Measurements from ENCODE around the gene PSG7.
"Not testable (repeated sequence)": the region's sequence is repeated elsewhere in the genome, so short reads cannot be mapped to it uniquely, and the experiment has no call there.

The PSG7 gene

GRCh38 chr19:42906162-42906561 is 30.8 kb downstream of the PSG7 start:
- H3K9ac ChIP-seq (ENCODE audit: low read length); H3K4me2 ChIP-seq (ENCODE audit: low read length); H3K4me3 ChIP-seq (ENCODE audit: low read depth, low read length, poor library complexity, severe bottlenecking); H3K9me3 ChIP-seq (ENCODE audit: low read length); H3K27me3 ChIP-seq (ENCODE audit: insufficient read depth, low read length); H3K36me3 ChIP-seq (ENCODE audit: insufficient read depth, low read length); H4K20me1 ChIP-seq (ENCODE audit: insufficient read depth, low read length); H3K79me2 ChIP-seq (ENCODE audit: insufficient read depth, low read length); H3K4me1 ChIP-seq (ENCODE audit: insufficient read depth, low read length, severe bottlenecking); H3K9me2 ChIP-seq (ENCODE audit: low read depth, low read length); H2AFZ ChIP-seq (ENCODE audit: low read length); H3K27ac ChIP-seq (ENCODE audit: low read depth, low read length, poor library complexity, severe bottlenecking); H3F3A ChIP-seq (ENCODE audit: insufficient read depth, low read length): not testable (repeated sequence)

DNA sequence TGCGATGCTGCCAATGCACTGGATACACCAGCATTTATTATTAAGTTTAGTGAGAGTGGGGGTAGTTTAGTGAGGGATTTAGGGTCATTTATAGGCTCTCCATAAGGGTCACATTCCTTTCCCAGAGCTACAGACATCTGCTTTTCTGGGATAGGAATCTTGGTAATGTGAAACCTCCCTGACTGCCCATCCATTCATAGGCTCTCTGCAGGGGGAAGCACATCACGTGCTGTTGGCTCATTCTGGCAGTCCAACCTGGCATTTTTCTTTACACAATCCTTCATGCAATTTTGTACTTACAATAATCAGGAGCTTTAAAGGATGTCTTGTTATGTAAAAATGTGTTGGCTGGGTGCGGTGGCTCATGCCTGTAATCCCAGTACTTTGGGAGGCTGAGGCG is 36.4 kb downstream of the PSG7 start:
- not testable (repeated sequence) for H3K36me3 ChIP-seq (ENCODE audit: insufficient read depth, low read length); H4K20me1 ChIP-seq (ENCODE audit: insufficient read depth, low read length); H3K9me2 ChIP-seq (ENCODE audit: low read depth, low read length); H3K27me3 ChIP-seq (ENCODE audit: insufficient read depth, low read length); H3K4me1 ChIP-seq (ENCODE audit: insufficient read depth, low read length, severe bottlenecking); H3K9ac ChIP-seq (ENCODE audit: low read length); H2AFZ ChIP-seq (ENCODE audit: low read length); H3K9me3 ChIP-seq (ENCODE audit: low read length); H3K27ac ChIP-seq (ENCODE audit: low read depth, low read length, poor library complexity, severe bottlenecking); H3K4me2 ChIP-seq (ENCODE audit: low read length); H3K4me3 ChIP-seq (ENCODE audit: low read depth, low read length, poor library complexity, severe bottlenecking); H3F3A ChIP-seq (ENCODE audit: insufficient read depth, low read length); H3K79me2 ChIP-seq (ENCODE audit: insufficient read depth, low read length)

DNA sequence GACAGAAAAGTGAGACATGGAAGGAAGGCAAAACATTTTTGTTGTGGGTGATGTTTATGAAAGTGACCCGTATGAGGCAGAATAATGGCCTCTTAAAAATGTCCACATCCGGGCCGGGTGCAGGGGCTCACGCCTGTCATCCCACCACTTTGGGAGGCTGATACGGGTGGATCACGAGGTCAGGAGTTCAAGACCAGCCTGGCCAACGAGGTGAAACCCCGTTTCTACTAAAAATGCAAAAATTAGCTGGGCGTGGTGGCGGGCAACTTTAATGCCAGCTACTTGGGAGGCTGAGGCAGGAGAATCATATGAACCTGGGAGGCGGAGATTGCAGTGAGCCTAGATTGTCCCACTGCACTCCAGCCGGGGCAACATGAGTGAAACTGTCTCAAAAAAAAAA is 37.3 kb downstream of the PSG7 start:
- not testable (repeated sequence) for H3K27me3 ChIP-seq (ENCODE audit: insufficient read depth, low read length); H3K9me2 ChIP-seq (ENCODE audit: low read depth, low read length); H3K9ac ChIP-seq (ENCODE audit: low read length); H3K4me3 ChIP-seq (ENCODE audit: low read depth, low read length, poor library complexity, severe bottlenecking); H2AFZ ChIP-seq (ENCODE audit: low read length); H3K4me2 ChIP-seq (ENCODE audit: low read length); H3K36me3 ChIP-seq (ENCODE audit: insufficient read depth, low read length); H3K27ac ChIP-seq (ENCODE audit: low read depth, low read length, poor library complexity, severe bottlenecking); H3K4me1 ChIP-seq (ENCODE audit: insufficient read depth, low read length, severe bottlenecking); H3K79me2 ChIP-seq (ENCODE audit: insufficient read depth, low read length); H3F3A ChIP-seq (ENCODE audit: insufficient read depth, low read length); H4K20me1 ChIP-seq (ENCODE audit: insufficient read depth, low read length); H3K9me3 ChIP-seq (ENCODE audit: low read length)

- not testable (repeated sequence) for H3K9me2 ChIP-seq (ENCODE audit: low read depth, low read length); H4K20me1 ChIP-seq (ENCODE audit: insufficient read depth, low read length); H3K4me1 ChIP-seq (ENCODE audit: insufficient read depth, low read length, severe bottlenecking); H3K9me3 ChIP-seq (ENCODE audit: low read length); H3K79me2 ChIP-seq (ENCODE audit: insufficient read depth, low read length); H3K27me3 ChIP-seq (ENCODE audit: insufficient read depth, low read length); H3K4me2 ChIP-seq (ENCODE audit: low read length); H3F3A ChIP-seq (ENCODE audit: insufficient read depth, low read length); H3K4me3 ChIP-seq (ENCODE audit: low read depth, low read length, poor library complexity, severe bottlenecking); H3K36me3 ChIP-seq (ENCODE audit: insufficient read depth, low read length); H3K9ac ChIP-seq (ENCODE audit: low read length); H2AFZ ChIP-seq (ENCODE audit: low read length); H3K27ac ChIP-seq (ENCODE audit: low read depth, low read length, poor library complexity, severe bottlenecking)
Measured at GRCh38 chr19:42899110-42899509, 37.9 kb downstream of the PSG7 start.

DNA sequence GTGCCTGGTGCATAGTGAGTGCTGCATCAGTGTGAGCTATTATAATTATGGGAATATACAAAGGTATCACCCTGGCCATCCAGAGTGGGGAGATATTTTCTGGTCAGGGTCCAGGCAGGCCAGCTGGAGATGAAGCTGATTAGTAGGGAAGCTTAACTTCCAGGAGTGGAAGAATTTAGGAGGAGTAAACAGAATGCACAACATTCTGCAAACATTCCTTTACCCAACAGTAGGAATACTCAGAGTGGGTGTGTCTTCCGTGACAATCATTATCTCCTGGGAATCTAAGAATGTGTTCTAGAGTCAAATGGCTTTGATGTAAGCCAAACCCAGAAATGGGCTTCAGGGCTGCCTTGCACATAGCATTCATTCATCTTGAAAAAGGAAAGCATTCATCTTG is 38.4 kb downstream of the PSG7 start:
- H3K27ac ChIP-seq (ENCODE audit: low read depth, low read length, poor library complexity, severe bottlenecking); H3K9me3 ChIP-seq (ENCODE audit: low read length); H2AFZ ChIP-seq (ENCODE audit: low read length); H3K9me2 ChIP-seq (ENCODE audit: low read depth, low read length); H3K9ac ChIP-seq (ENCODE audit: low read length); H4K20me1 ChIP-seq (ENCODE audit: insufficient read depth, low read length); H3K4me1 ChIP-seq (ENCODE audit: insufficient read depth, low read length, severe bottlenecking); H3F3A ChIP-seq (ENCODE audit: insufficient read depth, low read length); H3K79me2 ChIP-seq (ENCODE audit: insufficient read depth, low read length); H3K36me3 ChIP-seq (ENCODE audit: insufficient read depth, low read length); H3K4me3 ChIP-seq (ENCODE audit: low read depth, low read length, poor library complexity, severe bottlenecking); H3K4me2 ChIP-seq (ENCODE audit: low read length); H3K27me3 ChIP-seq (ENCODE audit: insufficient read depth, low read length): not testable (repeated sequence)

GRCh38 chr19:42897729-42898128 is 39.3 kb downstream of the PSG7 start:
- H3K4me2 ChIP-seq (ENCODE audit: low read length); H3K9ac ChIP-seq (ENCODE audit: low read length); H3K27me3 ChIP-seq (ENCODE audit: insufficient read depth, low read length); H3K36me3 ChIP-seq (ENCODE audit: insufficient read depth, low read length); H3F3A ChIP-seq (ENCODE audit: insufficient read depth, low read length); H3K9me2 ChIP-seq (ENCODE audit: low read depth, low read length); H3K27ac ChIP-seq (ENCODE audit: low read depth, low read length, poor library complexity, severe bottlenecking); H3K4me1 ChIP-seq (ENCODE audit: insufficient read depth, low read length, severe bottlenecking); H2AFZ ChIP-seq (ENCODE audit: low read length); H3K79me2 ChIP-seq (ENCODE audit: insufficient read depth, low read length); H4K20me1 ChIP-seq (ENCODE audit: insufficient read depth, low read length); H3K4me3 ChIP-seq (ENCODE audit: low read depth, low read length, poor library complexity, severe bottlenecking); H3K9me3 ChIP-seq (ENCODE audit: low read length): not testable (repeated sequence)

DNA sequence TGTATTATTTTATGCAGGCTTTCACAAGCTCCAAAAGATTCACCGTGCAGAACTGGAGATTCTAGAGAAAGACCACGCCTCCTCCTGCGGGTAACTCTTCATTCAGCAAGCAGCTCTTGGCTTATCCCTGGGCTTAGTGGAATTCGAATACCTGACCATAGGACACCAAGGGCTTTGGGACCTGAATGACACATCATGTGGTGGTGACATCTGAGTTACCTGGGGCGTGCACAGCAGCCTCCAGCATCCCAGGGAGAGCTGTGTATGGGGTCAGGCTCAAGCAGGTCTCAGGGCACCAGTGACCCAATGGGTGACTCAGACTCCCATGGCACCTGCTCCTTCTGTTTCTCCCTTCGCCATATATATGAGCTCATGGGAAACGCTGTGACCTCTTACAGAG is 46.6 kb downstream of the PSG7 start:
- H3K9me2 ChIP-seq (ENCODE audit: low read depth, low read length); H2AFZ ChIP-seq (ENCODE audit: low read length); H3K4me1 ChIP-seq (ENCODE audit: insufficient read depth, low read length, severe bottlenecking); H3K9me3 ChIP-seq (ENCODE audit: low read length); H3F3A ChIP-seq (ENCODE audit: insufficient read depth, low read length); H3K27ac ChIP-seq (ENCODE audit: low read depth, low read length, poor library complexity, severe bottlenecking); H3K4me2 ChIP-seq (ENCODE audit: low read length); H3K4me3 ChIP-seq (ENCODE audit: low read depth, low read length, poor library complexity, severe bottlenecking); H3K9ac ChIP-seq (ENCODE audit: low read length); H3K79me2 ChIP-seq (ENCODE audit: insufficient read depth, low read length); H3K27me3 ChIP-seq (ENCODE audit: insufficient read depth, low read length); H4K20me1 ChIP-seq (ENCODE audit: insufficient read depth, low read length); H3K36me3 ChIP-seq (ENCODE audit: insufficient read depth, low read length): not testable (repeated sequence)

DNA sequence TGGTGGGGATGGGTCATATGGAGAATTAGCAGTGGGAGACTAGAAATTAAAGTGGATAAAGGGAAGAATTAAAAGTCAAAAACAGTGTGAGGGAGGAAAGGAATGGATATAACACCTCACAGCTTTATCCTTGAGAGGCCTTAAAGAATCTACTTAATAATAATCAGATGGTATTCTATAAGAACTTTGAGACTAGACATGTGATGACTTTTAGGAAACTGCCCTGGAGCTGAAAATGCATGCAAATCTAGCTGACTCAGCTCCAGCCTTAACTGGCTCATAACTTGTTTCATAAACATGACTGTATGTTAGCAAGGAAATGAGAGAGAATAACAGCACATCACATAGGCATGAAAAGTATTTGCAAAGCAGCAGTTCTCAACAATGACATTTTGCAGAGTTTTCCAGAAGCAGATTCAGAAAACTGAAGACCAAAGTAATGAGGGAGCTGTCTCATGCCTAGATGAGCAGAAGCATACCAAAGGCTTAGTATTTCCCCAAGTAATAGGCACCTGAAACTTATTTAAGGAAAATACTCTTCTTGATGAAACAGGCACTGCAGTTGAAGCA is 49.0 kb downstream of the PSG7 start:
- not testable (repeated sequence) for H3K9ac ChIP-seq (ENCODE audit: low read length); H3K4me2 ChIP-seq (ENCODE audit: low read length)

More for the DNA sequence above, 49.0 kb downstream of the PSG7 start:
- not testable (repeated sequence) for H3K36me3 ChIP-seq (ENCODE audit: insufficient read depth, low read length); H3K79me2 ChIP-seq (ENCODE audit: insufficient read depth, low read length); H2AFZ ChIP-seq (ENCODE audit: low read length); H3K9me2 ChIP-seq (ENCODE audit: low read depth, low read length); H3K4me1 ChIP-seq (ENCODE audit: insufficient read depth, low read length, severe bottlenecking); H3F3A ChIP-seq (ENCODE audit: insufficient read depth, low read length); H3K4me3 ChIP-seq (ENCODE audit: low read depth, low read length, poor library complexity, severe bottlenecking); H3K27me3 ChIP-seq (ENCODE audit: insufficient read depth, low read length); H3K27ac ChIP-seq (ENCODE audit: low read depth, low read length, poor library complexity, severe bottlenecking); H3K9me3 ChIP-seq (ENCODE audit: low read length); H4K20me1 ChIP-seq (ENCODE audit: insufficient read depth, low read length)

Measured in OCI-LY1 (cell line).